NB4 (cell line): ENCODE results near the gene ADPRH.

Experiments
- DNase-seq: peaks from one replicate; pipeline ENCODE4 v3.0.0; 2010; ENCODE audit warnings: low read depth
- H3K4me3 ChIP-seq: one replicate; pipeline ENCODE4 v1.5.1; 2011; ENCODE audit warnings: mild to moderate bottlenecking, low read depth, low read length, moderate library complexity
- MYC ChIP-seq: IDR thresholded peaks from 2 replicates; pipeline ENCODE4 v1.6.1; 2011; ENCODE audit warnings: low read depth, low read length
- POLR2A ChIP-seq: IDR thresholded peaks from 2 replicates; pipeline ENCODE4 v1.6.1; 2011; ENCODE audit warnings: mild to moderate bottlenecking; ENCODE audit not compliant: insufficient read length; ENCODE audit errors: extremely low read depth
- TF ChIP-seq, protein P1 (sequence below): IDR thresholded peaks from 2 replicates; pipeline ENCODE4 v1.6.1; 2011; ENCODE audit warnings: low read depth, low read length
- TF ChIP-seq, protein P2 (sequence below): IDR thresholded peaks from one replicate; pipeline ENCODE4 v1.5.1; 2012; ENCODE audit warnings: low read depth, low read length

The ADPRH gene

DNA sequence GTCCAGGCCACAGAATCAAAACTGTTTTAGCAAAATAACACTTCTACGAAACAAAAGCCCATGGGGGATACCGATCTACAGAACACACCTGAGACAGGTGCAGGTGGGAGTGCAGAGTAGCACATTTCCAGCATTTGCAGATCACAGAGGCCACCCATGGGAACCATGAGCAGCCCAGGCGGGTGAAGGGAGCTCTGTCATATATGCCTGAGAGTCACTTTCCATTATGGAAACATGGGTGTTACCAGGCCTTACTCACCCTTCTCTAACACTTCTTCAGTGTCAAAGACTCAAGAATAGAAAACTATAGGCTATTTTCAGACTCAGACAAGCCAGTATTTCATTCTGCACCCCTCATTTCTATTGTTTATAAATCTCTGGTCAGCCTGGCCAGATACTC is 21.9 kb downstream of the ADPRH start:
- no peak overlapping the region for H3K4me3 ChIP-seq
- no peak for DNase-seq
- TF ChIP-seq, protein P1, sequence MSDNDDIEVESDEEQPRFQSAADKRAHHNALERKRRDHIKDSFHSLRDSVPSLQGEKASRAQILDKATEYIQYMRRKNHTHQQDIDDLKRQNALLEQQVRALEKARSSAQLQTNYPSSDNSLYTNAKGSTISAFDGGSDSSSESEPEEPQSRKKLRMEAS, result no peak
- no peak for TF ChIP-seq MYC
- TF ChIP-seq, protein P2, sequence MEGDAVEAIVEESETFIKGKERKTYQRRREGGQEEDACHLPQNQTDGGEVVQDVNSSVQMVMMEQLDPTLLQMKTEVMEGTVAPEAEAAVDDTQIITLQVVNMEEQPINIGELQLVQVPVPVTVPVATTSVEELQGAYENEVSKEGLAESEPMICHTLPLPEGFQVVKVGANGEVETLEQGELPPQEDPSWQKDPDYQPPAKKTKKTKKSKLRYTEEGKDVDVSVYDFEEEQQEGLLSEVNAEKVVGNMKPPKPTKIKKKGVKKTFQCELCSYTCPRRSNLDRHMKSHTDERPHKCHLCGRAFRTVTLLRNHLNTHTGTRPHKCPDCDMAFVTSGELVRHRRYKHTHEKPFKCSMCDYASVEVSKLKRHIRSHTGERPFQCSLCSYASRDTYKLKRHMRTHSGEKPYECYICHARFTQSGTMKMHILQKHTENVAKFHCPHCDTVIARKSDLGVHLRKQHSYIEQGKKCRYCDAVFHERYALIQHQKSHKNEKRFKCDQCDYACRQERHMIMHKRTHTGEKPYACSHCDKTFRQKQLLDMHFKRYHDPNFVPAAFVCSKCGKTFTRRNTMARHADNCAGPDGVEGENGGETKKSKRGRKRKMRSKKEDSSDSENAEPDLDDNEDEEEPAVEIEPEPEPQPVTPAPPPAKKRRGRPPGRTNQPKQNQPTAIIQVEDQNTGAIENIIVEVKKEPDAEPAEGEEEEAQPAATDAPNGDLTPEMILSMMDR, result no peak
- TF ChIP-seq POLR2A, result no peak

DNA sequence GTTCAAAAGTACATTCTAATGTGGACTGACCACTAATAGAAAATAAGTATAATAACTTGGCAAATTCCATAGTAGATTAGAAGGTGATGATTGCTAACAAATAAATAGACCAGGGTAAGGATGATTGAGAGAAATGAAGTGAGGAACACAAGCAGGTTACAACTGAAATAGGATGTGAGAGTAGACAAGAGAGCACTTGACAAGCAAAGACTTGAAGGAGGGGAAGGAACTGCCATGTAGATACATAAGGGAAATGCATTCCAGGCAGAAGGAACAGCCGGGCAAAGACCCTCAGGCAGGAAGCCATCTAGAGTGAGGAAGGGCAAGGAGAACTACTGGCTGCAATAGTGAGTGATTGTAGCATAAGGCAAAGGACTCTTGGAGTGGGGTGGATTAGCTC is 23.4 kb downstream of the ADPRH start:
- TF ChIP-seq, protein P2, result no peak
- TF ChIP-seq, protein P1, result no peak
- TF ChIP-seq POLR2A (no peak), MYC (no peak)
- DNase-seq, result no peak
- H3K4me3 ChIP-seq, result no peak overlapping the region

DNA sequence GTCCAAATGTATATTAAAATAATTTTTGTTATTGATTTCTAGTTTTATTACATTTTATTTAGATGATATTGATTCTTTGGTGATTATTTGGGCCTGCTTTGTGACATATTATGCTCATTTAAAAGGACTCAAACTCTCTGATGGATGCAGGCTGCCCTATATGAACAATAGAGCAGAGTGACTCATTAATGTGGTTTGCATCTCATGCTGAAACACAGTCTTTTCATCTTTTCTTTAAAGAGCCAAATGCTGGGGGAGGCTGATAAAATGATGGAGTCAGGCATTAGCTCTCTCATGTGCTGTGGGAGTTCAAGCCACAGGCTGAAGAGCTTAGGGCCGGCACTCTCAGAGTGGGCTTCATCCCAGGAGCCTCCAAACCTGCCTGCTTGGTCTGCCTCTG is 25.6 kb downstream of the ADPRH start:
- DNase-seq, result no peak
- no peak overlapping the region for H3K4me3 ChIP-seq
- TF ChIP-seq POLR2A, result no peak
- TF ChIP-seq MYC, result no peak
- TF ChIP-seq, protein P1, result no peak
- TF ChIP-seq, protein P2, result no peak

DNA sequence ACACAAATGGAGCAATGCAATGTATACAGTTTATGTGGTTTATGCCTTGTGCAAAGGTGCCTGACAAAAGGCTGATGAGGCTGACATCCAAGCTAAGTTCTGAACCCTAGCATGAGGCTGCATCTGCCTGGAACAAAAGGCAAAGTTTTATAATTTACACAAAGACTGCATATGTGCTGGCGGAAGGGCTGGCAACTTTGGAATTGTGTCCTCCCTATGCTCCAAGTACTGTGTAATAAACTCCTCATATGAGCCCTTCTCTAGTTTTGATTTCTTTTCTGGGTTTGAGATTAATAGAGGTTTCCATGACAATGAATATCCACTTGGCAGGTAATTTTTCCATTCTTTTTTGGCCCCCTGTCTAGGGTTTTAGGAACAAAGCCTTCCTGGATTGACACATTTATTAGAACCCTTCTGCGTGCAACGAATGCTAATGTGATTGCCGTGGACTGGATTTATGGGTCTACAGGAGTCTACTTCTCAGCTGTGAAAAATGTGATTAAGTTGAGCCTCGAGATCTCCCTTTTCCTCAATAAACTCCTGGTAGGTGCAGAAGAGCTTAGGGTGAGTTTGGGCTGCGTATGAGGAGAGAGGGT is 29.2 kb downstream of the ADPRH start:
- TF ChIP-seq MYC, result no peak
- TF ChIP-seq, protein P2, result no peak
- TF ChIP-seq POLR2A, result no peak
- TF ChIP-seq, protein P1, result no peak
- no peak for DNase-seq
- no peak overlapping the region for H3K4me3 ChIP-seq

DNA sequence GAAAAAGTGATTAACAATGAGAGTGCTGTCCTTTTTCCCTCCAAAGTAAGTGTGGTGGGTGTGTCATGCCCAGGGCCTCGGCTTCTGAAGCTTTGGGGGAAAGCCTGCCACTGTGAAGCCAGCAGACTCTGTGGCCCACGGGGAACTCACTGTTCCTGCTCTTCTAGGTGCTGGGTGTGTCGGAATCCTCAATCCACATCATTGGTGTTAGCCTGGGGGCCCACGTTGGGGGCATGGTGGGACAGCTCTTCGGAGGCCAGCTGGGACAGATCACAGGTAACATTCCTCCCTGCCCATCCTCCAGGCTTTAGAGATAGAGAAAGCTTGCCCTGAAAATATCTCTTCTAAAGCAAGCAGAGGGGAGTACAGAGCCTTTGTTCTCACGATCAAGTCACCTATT is 30.0 kb downstream of the ADPRH start:
- H3K4me3 ChIP-seq, result no peak overlapping the region
- DNase-seq, result no peak
- TF ChIP-seq, protein P1, result no peak
- TF ChIP-seq MYC (no peak), POLR2A (no peak)
- TF ChIP-seq, protein P2, result no peak

DNA sequence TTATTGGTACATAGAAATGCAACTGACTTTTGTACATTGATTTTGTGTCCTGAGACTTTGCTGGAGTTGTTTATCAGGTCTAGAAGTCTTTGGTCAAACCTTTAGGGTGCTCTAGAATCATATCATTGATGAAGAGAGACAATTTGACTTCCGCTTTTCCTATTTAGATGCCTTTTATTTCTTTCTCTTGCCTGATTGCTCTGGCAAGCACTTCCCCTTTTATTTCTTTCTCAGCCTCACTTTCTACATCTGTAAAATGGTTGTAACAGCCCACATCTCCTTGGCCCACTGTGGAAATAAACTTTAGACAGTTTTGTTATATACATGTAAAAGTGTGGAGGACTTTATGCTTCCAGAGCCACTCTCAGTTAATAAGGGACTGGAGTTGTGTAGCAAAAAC is 32.4 kb downstream of the ADPRH start:
- no peak overlapping the region for H3K4me3 ChIP-seq
- TF ChIP-seq, protein P1, result no peak
- TF ChIP-seq, protein P2, result no peak
- TF ChIP-seq POLR2A, result no peak
- no peak for TF ChIP-seq MYC
- DNase-seq, result no peak
